Fibroblast of skin of right quadriceps (primary cell): ENCODE data around the gene SIN3B.
"Not testable (repeated sequence)": the region's sequence is repeated elsewhere in the genome, so short reads cannot be mapped to it uniquely, and the experiment has no call there.

Source experiments
- DNase-seq: peaks from one replicate; pipeline ENCODE4 v3.0.0-alpha.2; 2013

SIN3B gene

GRCh38 chr19:16829010-16829821 lies at the start of gene SIN3B:
TSS of gene SIN3B (plus strand) at chr19:16829398. CDS start at chr19:16829421, 23 bp downstream.
- peak; percentile 88 for DNase-seq

- DNase-seq, result no peak
Measured at GRCh38 chr19:16779539-16780163, 49.5 kb upstream of the SIN3B start.

- no peak for DNase-seq
Measured at GRCh38 chr19:16782719-16783118, 46.5 kb upstream of the SIN3B start.

- DNase-seq, result no peak
Measured at GRCh38 chr19:16788479-16788878, 40.7 kb upstream of the SIN3B start.

GRCh38 chr19:16789238-16789637 lies 40.0 kb upstream of the SIN3B start:
- DNase-seq, result no peak

- no peak for DNase-seq
Measured at GRCh38 chr19:16790051-16790450, 39.1 kb upstream of the SIN3B start.

DNA sequence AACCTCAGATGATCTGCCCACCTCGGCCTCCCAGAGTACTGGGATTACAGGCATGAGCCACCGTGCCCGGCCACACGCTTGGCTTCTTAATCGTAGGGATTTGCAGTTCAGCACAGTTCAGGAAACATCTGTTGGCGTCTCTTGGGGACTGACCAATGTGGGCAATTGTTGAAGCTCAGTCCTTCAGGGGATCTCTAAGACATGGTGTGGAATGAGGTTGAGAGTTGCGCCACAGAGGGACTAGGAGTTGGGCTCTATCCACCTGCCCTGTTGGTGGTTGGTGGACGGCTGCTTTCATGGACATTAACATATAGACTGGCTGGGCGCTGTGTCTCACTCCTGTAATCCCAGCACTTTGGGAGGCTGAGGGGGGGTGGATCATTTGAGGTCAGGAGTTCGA lies 37.3 kb upstream of the SIN3B start:
- DNase-seq, result no peak

GRCh38 chr19:16794456-16795441 lies 34.4 kb upstream of the SIN3B start:
- no peak for DNase-seq

DNA sequence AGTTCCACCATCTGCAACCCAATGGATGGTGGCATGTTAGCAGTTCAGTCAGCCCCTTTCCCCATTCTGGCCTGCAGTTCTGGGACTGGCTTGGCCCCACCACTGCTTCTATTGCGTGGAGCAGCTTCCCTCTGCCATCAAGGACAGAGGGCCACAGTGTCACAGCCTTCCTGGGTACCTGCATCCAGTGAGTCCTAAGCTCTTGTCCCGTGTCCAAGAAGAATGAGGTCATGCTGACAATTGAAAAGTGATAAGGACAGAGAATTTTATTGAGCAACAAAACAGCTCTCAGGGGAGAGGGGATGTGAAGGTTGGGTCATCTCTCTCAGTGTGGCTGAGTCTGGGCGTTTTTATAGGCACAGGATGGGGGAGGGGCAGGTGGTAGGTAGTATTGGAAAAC lies 33.5 kb upstream of the SIN3B start:
- DNase-seq, result no peak

DNA sequence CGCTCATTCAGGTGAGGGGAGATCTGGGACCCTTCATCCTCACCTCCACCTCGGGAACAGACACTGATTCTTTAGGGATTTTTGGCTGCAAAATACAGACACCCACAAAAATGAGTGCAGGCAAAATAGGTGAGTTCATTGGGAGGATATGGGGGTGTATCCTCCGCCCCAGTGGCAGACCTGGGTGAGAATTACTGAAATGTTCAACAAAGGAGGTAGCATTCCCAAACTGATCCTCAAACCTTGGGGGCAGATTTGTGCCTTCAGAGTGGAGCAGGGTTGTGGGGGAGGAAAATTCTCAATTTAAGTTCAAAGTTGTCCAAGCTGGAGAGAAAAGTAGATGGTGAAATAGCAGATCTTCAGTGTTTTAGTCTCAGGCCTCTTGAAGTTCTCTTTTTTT lies 31.3 kb upstream of the SIN3B start:
- no peak for DNase-seq

DNA sequence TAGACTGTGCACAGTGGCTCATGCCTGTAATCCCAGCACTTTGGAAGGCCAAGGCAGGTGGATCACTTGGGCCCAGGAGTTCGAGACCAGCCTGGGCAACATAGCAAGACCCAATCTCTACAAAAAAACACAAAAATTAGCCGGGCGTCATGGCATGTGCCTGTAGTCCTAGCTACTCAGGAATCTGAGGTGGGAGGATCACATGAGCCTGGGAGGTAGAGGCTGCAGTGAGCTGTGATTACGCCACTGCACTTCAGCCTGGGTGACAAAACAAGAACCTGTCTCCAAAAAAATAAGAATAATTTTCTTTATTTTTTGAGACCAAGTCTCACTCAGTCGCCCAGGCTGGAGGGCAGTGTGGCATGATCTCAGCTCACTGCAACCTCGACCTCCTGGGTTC lies 30.9 kb upstream of the SIN3B start:
- DNase-seq, result not testable (repeated sequence)

GRCh38 chr19:16799740-16800139 lies 29.5 kb upstream of the SIN3B start:
- DNase-seq, result no peak

DNA sequence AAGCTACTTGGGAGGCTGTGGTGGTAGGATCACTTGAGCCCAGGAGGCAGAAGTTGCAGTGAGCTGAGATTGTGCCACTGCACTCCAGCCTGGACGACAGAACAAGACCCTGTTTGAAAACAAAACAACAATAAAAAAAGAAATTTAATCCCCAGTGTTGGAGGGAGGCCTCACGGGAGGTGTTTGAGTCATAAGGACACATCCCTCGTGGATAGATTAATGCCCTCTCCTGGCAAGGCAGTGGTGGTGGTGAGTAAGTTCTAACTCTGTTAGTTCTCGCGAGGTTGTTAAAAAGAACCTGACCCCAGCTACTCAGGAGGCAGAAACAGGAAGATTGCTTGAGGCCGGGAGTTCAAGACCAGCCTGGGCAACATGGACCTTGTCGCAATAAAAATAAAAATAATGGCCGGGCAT lies 27.6 kb upstream of the SIN3B start:
- DNase-seq, result peak; percentile 28

DNA sequence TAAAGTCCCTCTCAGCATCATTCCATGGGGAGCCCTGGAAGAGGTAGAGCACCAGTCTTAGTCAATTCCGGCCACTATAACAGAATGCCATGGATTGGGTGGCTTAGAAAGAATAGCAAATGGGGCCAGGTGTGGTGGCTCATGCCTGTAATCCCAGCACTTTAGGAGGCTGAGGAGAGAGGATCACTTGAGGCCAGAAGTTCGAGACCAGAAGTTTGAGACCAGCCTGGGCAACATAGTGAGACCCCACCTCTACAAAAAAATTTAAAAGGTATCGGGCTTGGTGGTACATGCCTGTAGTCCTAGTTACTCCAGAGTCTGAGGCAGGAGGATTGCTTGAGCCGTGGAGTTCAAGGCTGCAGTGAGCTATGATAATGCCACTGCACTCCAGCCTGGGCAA lies 25.0 kb upstream of the SIN3B start:
- DNase-seq, result no peak

- DNase-seq, result no peak
Measured at GRCh38 chr19:16807549-16808284, 21.5 kb upstream of the SIN3B start.

DNA sequence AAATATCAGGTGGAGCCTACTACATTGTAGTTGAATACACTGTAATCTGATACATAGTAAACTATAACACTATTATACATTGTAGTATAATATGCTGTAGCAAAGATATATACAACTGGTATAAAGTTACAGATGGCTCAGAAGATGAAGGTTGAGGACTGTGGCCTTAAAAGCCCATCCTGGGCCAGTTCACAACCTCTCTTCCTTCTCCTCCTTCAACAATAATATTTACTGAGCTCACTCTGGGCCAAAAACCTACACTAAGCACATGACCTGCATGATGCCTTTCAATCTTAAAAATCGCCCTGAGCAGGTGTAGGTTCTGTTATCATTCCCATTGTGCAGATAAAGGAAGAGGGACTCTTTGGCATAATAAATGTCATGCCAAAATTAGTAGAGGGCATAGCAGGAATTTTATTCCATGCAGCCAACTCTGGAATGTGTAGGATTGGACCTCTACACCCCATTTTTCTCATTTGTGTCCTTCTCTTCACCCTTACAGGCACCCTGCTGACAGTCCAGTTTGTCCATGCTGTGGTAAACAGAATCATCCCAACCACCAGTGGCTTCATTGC lies 14.6 kb upstream of the SIN3B start:
- DNase-seq, result peak; percentile 30

GRCh38 chr19:16820056-16820455 lies 9.1 kb upstream of the SIN3B start:
- no peak for DNase-seq

- DNase-seq, result no peak
Measured at GRCh38 chr19:16821081-16821480, 8.1 kb upstream of the SIN3B start.

GRCh38 chr19:16822648-16823047 lies 6.5 kb upstream of the SIN3B start:
- DNase-seq, result no peak

- DNase-seq, result peak; percentile 15
Measured at GRCh38 chr19:16824658-16825311, 4.4 kb upstream of the SIN3B start.

DNA sequence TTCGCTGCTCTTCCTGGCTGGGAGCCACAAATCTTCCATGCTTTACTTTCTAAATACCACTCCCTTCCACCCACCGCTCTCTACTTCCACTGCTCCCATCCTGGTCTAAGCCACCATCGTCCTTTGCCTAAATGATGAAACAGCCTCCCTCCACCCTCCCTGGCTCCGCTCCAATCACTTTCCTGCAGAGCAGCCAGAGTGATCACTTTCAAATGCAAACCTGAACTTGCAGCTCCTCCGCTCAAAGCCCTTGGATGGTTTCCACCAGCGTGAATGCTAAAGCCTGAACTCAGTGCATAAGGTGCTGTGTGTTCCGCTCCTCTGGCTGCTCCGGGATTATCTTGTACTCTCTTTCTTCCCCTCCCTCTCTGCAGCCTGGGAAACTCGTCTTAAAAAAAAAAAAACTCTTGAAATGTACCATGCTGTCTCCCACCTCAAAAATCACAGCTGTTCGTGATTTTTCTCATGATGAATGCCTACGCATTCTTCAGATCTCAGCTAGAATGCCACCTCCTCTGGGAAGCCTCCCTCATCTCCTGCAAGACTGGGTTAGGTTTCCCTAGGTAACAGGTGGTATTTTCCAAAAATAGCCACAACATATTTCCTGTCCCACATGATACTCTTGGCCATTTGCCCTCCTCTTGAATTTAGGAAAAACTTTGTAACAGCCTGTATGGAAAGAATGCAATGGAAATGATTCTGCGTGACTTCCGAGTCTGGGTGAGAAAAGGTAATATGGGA lies 3.7 kb upstream of the SIN3B start:
- DNase-seq, result peak; percentile 70
